CD4-positive, alpha-beta T cell treated with Interleukin-15 for 1 hour (primary cell): ENCODE data around the gene CCDC148.
"Not testable (repeated sequence)": the region's sequence is repeated elsewhere in the genome, so short reads cannot be mapped to it uniquely, and the experiment has no call there.

Source experiments
- DNase-seq: peaks from one replicate; pipeline ENCODE4 v3.0.0-alpha.2; 2020

The CCDC148 gene

DNA sequence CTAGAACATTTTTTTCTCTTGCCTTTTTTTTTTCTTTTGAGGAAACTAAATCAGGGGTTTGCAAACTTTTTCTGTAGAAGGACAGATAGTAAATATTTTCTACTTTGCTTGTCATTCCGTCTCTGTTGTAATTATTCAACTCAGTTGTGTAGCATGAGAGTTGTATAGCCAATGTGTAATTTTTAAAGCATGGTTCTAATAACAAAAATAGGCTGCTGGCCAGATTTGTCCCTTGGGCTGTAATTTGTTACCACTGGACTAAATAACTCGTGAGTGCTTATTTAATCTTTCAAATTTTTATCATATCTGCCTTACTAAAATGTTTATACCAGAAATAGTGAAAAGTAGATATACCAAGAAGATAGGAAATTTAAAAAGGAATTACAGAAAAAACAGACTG lies 43.0 kb downstream of the CCDC148 start:
- DNase-seq = no peak

DNA sequence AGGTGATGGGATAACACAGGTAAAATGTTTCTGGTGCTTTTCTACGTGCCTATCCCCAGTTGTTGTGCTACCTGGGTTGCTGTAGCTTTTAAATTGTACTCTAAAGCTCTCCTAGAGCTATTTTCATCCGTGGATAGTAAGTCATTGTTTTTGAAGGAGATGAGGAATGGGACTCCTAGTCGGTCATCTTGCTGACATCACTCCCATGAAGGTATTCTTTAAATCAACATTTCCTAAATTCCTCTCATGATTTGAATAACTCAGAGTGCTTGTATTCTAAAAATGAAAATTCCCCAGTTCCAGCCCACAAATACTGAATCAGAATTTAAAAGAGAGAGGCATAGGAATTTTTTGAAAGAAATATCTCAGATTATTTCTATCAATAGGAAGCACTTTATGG lies 44.3 kb downstream of the CCDC148 start:
- no peak for DNase-seq

DNA sequence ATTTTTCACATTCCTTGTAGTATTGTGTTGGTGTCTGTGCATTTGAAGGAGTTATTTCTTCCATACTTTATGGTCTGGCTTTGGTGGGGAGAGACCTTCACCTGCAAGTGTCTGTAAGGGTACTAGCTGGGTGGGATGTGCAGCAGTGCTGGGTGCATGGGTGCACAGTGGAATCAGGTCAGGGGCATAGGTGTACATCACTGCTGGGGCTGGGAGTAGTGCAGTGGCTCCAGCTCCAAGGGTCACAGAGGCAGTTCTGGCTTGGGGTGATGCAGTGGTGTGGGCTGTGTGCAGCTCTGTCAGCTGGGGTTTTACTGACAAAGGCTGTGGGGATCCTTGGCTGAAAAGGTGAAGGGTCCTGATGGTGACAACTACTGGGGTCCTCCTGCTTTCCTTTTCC lies 44.8 kb downstream of the CCDC148 start:
- DNase-seq = no peak

DNA sequence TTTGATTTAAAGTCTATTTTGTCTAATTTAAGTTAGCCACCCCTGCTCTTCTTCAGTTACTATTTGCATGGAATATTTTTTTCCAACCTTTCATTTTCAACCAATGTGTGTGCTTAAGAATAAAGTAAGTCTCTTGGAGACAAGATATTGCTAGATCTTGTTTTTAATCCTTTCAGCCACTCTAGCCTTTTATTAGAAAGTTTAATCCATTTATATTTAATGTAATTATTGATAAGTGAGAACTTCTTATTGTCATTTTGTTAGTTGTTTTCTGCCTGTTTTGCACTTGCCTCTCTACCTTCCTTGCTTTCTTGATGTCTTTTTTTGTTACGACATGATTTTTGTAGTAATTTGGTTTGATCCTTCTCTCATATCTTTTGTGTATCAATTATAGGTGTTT lies 46.4 kb downstream of the CCDC148 start:
- no peak for DNase-seq

DNA sequence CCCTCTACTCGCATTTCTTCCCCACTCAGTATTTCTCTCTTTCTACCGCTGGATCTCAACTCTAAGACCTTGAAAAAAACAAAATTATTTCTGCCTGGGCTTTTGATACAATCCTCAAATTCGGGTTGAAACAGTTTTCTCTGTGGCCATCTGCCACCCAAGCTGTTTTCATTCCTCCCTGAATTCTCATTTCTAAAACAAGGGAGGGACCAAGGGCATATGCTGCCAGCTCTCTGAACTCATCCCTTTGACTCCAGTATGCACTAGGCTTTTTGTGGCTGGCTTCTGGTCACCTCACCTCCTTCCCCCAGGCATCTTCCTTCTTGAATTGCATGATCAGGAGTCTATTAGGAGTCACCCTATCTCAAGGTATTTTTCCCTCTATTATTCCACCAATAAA lies 49.5 kb downstream of the CCDC148 start:
- DNase-seq = no peak

DNA sequence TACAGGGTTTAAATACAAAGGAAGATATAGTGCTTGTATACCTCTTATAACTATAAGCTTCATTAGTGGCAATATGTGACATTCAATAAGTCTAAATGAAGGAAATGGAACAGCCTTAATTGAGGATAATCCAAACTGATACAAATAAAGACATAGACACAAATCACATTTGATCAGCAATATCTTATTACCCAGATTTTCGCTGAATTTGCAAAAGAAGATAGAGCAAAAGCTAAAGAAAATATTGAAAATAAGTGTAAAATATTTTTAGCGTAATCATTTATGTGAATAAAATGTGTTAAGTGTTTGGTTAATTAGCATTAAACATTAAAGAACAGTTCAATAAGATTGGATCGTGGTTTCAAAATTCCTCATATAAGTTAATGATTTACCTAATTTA lies 51.2 kb downstream of the CCDC148 start:
- DNase-seq = no peak

DNA sequence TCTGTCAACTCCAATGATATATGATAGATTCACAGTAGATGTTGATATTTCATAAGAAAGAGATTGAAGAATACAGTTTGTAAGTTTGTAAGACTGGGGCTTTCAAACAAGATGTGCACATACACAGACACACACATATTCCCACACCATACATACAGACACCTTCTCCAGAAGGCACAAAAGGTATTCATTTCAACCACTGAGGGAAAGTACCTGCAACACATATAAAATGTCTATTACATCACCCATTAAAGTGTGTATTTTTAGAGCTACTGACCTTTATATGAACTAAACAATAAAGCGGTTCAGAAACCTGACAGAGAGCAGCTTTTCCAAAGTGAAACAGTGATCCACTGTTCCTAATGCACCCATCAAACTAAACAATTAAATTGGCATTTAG lies 53.3 kb downstream of the CCDC148 start:
- DNase-seq = no peak

DNA sequence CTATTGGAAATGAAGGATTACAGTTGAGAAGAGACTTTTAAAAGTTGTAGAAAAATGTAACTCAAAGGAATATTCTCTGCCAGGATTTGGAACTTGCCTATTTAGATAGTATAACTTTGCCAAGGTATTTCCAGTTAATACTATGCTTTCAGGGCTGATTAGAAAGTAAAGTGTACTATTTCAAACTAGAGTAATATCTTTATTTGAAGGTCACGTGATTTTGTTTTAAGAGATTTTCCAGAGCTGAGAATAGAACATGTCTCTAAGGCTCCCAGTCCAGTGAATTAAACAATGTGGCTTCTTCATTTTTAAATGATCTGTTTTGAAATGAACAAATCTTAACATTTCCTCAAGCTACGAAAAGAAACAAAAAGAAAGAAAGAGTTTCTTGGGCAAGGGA lies 53.9 kb downstream of the CCDC148 start:
- DNase-seq = no peak

DNA sequence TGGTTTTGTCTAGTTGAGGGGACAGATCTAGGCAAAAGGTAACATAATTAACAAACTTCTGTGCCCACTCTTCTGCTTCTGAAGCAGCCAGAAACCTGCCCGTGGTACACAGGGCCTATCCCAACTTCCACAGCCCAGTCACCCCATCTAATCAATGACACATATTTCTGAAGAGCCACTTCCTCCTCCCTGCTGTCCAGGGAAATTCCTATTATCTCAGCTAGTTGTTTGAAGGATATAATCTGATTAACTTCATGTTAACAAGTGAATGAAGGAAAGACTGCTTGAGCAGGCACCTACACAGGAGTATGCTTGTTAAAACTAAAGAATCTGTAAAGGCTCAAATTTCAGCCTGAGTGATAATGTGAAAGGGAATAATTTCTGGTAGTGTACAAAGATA lies 61.4 kb downstream of the CCDC148 start:
- no peak for DNase-seq

DNA sequence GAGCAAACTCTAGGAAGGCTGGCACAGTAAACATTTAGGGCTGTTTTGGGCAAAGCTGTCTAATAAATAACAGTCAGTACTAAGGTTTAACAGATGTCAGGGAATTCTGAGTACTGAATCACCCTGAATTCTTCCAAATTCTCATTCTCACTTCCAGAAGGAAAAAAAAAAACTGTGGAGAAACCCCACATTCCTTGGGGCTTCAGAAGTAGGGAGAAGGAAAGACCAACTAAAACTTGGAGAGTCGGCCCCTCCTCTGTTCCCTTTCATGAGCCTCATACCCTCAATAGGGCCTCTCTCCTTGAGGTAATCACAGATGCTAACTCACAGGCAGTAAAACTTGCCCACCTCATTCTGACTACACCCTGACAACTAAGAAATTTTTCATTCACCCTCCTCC lies 62.1 kb downstream of the CCDC148 start:
- DNase-seq = no peak

DNA sequence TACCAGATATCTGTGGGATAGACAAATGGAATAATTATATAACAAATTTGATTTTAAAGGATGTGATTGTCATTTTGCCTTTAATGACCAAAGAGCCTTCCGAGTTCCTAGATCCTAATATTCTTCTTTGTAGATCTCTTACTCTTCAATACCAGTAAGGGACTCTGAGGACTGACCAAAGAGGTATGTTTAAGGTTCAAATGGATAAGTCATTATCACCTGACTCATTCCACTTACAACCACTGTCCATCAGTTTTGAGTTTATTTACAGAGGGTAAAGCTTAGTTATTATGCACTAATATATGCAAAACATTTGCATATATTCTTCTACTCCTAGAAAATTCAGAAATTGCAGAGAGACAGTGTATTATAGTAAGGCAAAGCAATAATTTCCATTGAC lies 62.7 kb downstream of the CCDC148 start:
- DNase-seq = no peak

DNA sequence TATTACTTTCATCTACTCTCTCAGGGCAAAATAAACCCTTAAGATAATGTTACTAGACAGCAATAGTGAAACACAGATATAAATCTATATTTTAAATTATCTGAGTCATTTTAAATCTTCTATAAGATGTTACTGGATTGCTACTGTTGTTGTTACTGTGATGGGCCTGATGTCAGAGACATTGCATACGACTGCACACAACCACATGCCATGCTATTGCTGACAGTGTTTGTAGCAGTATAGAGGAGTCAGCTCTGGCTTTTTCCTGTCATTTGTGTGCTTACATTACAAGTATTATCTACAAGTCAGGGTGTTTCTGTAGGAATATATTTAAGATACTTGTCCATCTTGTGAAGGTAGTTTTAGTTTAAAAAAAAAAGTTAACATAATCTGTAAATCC lies 63.9 kb downstream of the CCDC148 start:
- no peak for DNase-seq

DNA sequence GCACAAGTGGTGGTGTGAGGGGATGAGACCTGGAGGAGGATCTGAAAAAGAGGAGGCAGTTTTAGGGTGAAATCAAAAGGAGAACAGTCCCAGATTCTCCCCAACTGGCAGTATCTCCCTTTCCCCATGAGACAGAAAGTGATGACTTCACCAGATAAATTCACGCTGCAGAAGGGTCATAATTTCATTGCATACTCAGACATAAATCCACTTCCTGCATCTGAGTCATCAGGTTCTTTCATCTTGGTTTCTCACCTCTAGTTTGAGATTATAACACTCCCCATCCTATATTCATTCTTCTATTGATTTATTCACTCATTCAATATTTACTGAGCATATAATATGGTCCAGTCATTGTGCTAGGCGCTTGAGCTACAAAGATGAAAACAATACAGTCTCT lies 64.7 kb downstream of the CCDC148 start:
- DNase-seq = no peak

DNA sequence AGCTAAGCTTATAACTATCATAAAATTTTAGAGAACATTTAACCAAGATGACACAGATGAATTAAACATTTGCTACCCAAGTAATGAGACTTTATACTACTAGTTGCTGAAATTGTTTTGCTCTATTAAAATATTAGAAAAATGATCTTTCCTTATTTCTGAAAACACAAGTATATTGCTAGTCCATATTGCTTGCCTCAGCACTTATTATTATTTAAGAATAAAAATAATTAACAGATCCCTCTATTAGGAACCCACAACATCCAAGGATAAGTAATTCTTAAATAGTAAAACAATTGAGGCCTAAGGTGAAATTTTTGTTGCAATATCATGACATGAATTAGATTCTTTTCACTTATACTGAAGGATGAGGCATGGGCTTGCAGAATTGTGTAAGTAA lies 65.2 kb downstream of the CCDC148 start:
- no peak for DNase-seq

DNA sequence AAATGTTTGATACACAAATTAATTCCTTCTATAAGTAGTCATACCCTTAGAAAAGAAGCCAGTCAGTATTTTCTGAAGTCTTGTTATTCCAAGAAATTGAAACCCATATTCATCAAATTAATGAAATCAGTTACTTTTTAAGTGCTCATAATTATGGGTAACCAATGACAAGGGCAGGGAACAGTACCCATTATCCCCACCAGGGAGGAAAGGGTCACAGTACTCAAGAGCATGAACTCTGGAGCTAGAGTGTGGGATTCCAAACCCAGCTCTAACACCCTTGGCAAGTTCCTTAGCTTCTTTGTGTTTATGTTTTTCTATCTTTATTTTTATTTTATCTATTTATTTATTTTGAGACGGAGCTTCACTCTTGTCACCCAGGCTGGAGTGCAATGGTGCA lies 68.4 kb downstream of the CCDC148 start:
- no peak for DNase-seq

DNA sequence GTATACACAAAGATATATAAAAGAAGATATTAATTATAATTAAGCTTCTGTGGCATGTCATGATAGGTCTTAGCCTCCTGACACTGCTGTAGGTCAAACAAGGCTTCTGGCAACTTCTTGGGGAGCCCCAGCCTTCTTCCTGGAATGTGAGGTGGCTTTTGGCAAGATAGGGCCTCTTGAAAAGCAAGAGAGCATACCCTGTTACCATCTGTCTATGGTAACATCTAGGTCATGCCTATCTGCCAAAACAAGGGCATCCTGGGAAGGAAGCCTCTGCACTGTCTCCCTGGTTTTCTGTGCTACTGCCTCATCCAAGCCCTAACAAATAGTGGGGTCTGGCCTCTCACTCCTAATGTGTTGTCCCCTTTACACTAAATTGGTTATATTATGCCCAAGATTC lies 70.9 kb downstream of the CCDC148 start:
- no peak for DNase-seq

DNA sequence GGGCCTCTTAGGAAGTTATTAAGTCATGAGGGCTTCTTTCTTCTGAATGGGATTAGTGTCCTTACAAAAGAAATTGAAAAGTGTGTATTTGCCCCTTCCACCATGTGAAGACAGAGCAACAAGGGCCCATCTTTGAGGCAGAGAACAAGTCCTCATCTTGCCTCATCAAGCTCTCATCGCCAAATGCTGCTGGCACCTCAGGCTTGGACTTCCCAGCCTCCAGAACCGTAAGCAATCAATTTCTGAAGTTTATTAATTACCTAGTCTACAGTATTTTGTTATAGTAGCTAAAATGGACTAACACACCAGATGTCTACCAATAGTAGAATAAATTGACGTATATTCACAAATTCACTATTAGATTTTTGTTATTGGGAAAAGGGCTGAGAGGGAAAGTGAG lies 74.6 kb downstream of the CCDC148 start:
- DNase-seq = no peak

DNA sequence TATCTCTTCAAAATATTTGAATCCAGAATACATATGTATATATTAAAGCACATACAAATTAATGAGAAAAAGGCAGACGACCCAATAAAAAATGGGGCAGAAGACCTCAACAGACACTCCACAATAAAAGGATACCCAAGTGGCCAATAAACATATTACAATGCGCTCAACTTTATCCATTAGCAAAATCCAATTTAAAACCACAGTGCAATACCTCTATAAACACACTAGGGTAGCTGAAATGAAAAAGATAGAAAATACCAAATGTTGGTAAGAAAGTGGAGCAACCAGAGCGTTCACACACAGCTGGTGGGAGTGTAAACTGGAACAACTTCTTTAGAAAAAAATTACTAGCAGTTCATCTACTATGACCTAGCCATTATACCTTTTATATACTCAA lies 75.3 kb downstream of the CCDC148 start:
- no peak for DNase-seq

DNA sequence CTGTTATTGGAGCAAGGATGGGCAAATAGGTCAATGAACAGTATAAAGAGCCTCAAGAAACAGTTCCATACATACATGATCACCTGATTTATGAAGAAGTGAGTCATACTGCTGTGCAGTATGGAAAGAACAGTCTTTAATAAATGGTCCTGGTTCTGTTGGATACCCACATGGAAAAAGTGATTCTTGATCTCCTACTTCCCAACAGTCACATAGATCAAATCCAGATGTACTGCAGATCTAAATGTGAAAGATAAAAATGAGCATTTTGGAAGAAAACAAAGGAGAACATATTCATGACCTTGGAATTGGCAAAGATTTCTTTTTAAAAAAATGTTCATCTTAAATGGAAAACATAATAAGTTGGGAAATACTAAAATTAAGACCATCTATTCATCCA lies 75.8 kb downstream of the CCDC148 start:
- DNase-seq = no peak

DNA sequence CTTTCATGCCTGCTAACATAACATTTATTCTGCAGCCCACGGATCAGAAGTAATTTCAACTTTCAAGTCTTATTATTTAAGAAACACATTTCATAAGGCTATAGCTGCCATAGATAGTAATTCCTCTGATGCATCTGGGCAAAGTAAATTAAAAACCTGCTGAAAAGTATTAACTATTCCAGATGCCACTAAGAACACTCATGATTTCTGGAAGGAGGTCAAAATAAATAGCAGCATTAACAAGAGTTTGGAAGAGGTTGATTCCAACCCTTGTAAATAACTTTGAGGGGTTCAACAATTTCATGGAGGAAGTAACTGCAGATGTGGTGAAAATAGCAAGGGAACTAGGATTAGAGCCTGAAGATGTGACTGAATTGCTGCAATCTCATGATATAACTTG lies 77.6 kb downstream of the CCDC148 start:
- no peak for DNase-seq

DNA sequence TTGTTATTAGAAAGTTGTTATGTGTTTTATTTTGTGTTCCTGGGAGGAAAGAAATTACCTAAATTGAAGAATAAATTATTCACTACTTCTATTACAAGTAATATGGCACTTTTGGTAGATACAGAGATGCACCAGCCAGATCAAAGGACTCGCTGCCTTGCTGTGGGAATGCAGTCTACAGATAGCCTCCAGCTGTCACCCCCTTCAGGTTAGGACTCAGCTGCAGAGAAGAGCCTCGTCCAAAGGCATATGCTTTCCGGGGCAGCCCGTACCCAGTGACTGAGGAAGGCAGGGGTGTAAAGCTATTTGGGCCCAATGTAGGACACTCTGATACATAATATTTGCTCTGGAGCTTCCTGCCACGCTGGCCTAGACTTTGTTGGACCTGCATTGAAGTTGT lies 90.2 kb downstream of the CCDC148 start:
- DNase-seq = no peak

DNA sequence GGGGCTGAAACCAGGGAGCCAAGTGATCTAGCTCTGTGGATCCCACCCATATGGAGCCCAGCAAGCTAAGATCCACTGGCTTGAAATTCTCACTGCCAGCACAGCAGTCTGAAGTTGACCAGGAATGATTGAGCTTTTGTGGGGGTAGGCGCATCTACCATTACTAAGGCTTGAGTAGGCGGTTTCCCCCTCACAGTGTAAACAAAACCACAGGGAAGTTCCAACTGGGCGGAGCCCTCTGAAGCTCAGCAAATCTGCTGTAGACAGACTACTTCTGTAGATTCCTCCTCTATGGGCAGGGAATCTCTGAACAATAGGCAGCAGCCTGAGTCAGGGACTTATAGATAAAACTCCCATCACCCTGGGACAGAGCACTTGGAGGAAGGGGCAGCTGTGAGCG lies 96.7 kb downstream of the CCDC148 start:
- no peak for DNase-seq

DNA sequence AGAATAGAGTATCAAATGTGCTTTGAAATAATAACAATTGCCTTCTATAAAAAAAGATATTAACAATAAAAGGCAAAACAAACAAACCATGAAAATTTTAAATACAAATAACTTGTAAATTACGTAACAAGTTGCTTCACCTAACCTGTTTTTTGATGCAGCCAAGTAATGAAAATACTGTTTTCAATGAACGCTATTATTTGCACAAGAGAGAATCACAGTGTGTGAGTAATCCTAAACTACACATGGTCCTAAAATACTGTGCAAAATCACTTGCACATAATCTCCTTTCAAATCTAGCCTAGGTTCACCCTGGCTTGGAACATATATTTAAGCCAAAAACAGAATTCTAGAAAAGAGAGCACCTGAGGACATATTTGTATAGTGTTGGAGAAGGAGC lies 98.9 kb downstream of the CCDC148 start:
- no peak for DNase-seq

DNA sequence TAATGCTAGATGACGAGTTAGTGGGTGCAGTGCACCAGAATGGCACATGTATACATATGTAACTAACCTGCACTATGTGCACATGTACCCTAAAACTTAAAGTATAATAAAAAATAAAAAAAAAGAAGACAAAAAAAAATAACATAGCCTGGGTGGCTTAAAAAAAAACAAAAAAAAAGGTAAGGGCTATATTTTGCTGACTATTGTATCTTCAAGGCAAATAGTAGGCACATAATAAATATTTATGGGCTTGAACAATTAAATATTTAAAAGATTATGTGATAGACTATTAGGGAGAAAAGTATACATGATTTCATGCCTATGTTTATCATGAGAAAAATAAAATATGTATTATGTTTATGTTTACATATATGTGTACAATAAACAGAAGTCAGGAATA lies 99.4 kb downstream of the CCDC148 start:
- no peak for DNase-seq

DNA sequence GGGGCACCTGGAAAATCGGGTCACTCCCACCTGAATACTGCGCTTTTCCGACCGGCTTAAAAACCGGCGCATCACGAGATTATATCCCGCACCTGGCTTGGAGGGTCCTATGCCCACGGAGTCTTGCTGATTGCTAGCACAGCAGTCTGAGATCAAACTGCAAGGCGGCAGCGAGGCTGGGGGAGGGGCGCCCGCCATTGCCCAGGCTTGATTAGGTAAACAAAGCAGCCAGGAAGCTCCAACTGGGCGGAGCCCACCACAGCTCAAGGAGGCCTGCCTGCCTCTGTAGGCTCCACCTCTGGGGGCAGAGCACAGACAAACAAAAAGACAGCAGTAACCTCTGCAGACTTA lies 105.1 kb downstream of the CCDC148 start:
- not testable (repeated sequence) for DNase-seq

DNA sequence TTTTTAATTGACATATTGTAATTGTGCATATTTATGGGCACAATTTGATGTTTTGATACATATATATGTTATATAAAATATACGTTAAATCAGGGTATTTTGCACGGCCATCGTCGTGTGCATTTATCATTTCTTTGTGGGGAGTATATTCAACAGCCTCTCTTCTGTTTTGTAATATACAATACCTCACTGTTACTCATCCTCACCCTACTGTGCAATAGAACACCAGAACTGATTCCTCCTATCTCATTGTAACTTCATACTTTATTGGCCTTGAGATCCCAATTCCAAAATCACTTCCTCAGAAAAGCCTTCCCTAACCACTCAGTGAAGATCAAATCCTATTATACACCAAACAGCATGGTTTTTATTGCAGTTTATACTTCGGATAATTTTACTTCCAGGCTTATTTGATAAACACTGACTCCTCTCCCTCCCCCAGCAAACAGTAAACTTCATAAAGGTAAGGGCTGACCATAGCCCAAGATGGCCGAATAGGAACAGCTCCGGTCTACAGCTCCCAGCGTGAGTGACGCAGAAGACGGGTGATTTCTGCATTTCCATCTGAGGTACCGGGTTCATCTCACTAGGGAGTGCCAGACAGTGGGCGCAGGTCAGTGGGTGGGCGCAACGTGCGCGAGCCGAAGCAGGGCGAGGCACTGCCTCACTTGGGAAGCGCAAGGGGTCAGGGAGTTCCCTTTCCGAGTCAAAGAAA lies 105.6 kb downstream of the CCDC148 start:
- DNase-seq = not testable (repeated sequence)
